NCI-H2029 (cell line): ENCODE results near the gene WIZ.
"Not testable (repeated sequence)": the region's sequence is repeated elsewhere in the genome, so short reads cannot be mapped to it uniquely, and the experiment has no call there.

Source experiments
- DNase-seq: peaks from one replicate; lab custom pipeline; 2025; lab: John Stamatoyannopoulos, UW

Gene WIZ

GRCh38 chr19:15428956-15429824 lies 20.6 kb downstream of the WIZ start:
- no peak for DNase-seq

GRCh38 chr19:15427991-15428471 lies 21.7 kb downstream of the WIZ start:
- no peak for DNase-seq

- DNase-seq, result no peak
These were observed 22.4 kb downstream of the WIZ start for GRCh38 chr19:15427350-15427700.

DNA sequence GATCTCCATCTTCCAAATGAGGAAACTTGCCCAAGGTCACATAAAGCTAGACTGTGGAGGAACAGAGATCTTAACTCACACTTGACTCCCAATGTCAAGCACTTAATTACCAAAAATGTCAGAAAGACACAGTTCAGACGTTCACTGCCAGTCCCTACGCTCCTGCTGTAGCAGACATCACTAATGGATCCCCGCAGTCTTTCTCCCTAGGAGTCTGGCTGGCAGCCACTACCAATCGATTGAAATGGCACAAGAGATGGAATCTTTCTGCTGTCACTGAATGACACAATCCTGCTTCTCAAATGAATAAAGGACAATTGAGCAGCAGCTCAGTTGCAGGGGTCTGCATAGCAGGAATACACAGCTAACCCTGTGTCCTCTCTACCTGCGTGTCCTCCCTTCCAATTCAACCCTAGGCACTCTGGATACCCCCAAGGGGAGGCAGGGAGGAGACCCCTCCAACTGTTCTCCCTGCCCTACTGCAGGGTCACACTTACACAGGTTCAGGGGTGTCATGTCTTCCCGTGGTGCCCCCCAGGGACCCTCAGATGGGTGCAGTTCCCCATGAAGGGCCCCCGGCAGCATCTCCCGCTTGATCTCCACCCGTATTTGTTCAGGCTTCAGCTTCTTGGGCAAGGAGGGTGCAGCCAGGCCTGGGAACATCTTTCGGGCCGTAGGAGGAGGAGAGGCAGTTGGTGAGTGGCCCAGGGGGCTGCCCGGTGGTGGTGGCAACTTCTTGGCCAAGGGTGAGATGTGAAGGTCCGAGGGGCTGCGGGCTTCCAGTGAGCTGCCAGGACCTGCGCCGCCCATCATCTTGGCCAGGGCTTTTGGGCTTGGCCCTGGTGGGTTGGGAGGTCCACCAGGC lies 23.0 kb downstream of the WIZ start:
- no peak for DNase-seq

DNA sequence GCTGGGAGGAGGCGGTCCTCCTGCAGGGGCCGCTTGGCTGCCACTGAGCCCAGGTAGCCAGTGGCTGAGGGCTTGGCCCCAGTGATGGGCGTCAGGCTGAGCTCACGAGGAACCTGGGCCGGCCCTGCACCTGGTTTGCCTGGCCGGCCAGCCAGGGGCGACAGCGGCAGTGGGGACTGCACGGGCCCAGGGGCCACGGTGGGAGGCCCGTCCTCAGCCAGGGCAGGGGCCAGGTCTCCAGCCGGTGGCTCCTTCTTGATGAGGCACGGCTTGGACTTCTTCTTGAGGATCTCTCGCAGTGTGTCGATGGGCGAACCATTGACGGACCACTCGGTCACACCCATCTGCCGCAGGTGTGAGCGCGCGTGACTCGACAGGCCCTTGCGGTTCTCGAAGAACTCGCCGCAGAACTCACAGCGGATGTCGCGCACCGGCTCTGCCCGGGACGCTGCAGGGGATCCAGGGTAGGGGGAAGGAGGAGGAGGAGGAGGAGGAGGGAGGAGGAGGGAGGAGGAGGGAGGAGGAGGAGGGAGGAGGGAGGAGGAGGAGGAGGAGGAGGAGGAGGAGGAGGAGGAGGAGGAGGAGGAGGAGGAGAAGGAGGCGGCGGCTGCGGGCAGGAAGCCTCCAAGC lies 24.3 kb downstream of the WIZ start:
- DNase-seq, result no peak

DNA sequence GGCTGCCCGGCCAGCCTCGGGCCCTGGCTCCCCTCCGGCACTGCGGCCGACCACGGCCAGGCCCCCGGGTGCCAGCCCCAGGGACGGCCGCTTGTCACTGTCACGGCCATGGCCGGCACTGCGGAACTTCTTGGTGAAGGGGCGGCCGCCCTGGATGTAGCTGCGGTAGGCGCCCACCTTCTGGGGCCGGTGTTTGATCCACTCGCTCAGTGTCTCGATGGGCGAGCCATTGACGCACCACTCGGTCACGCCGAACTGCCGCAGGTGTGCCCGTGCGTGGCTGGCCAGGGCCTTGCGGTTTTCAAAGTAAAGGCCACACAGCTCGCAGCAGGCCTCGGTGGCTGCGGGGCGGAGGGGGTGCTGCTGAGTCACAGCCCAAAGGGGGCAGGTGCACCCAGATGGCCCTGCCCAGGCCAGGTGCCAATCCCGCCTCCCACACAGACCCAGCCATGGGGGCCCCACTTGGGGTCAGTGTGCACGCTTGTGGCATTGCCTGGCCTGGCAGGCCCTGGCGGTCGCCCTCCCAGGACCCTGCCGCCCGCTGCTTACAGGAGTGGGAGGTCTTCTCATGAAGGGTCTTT lies 25.0 kb downstream of the WIZ start:
- DNase-seq, result no peak

- no peak for DNase-seq
These were observed 25.6 kb downstream of the WIZ start for GRCh38 chr19:15424121-15424520.

- no peak for DNase-seq
These were observed 26.6 kb downstream of the WIZ start for GRCh38 chr19:15423130-15423529.

- DNase-seq, result no peak
These were observed 27.3 kb downstream of the WIZ start for GRCh38 chr19:15422296-15423075.

DNA sequence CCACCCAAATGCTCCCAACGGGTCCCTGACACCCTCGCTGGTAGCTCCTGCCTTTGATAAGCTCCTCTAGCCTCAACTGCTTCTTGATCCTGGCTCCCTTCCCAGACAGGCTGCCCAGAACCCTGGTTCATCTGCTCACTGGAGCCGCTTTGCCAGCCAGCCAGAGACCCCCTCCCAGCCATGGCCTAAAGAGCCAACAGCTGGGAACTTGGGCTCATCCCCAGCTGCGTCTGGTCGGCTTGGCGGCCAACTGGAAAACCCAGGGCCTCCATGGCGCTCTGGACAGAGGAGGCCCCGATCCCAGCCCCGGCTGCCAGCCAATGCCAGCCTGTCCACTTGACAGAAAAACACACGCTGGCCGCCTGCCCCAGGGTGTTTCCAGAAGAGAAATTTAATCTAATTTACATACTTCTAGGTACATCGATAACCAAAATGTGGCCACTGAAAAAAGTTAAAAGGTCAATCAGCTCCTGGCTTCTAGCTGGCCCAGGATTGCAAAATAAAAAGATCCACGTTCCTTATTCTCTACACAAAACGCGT lies 28.0 kb downstream of the WIZ start:
- DNase-seq, result peak; percentile 83

- no peak for DNase-seq
These were observed 28.5 kb downstream of the WIZ start for GRCh38 chr19:15421136-15421695.

DNA sequence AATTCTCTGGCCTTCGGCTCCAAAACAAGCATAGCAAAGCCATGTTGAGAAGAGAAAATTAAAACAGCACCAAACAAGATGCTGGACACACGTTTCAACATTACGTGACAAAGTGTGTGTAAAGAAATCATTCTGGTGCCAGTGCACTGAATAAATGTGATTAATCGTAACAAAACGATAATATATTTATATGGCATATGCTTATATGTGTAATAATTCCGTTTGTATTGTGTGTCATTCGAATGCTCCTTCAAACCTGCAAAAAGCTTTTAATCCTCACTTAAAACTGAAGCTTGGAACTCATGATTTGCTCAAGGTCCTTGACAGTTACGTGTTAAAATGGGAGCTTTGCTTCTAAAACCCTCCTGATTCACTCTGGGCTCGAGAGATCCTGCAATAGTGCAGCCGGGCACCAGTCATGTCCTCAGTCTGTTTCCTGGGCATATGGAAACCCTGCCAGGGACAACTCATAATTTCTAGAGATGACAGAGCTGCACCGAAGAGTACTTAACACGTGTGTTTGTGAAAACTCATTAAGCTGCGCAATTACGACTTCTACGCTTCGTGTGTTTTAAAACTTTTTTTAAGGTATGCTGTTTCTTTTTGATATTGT lies 30.2 kb downstream of the WIZ start:
- DNase-seq, result peak; percentile 17

DNA sequence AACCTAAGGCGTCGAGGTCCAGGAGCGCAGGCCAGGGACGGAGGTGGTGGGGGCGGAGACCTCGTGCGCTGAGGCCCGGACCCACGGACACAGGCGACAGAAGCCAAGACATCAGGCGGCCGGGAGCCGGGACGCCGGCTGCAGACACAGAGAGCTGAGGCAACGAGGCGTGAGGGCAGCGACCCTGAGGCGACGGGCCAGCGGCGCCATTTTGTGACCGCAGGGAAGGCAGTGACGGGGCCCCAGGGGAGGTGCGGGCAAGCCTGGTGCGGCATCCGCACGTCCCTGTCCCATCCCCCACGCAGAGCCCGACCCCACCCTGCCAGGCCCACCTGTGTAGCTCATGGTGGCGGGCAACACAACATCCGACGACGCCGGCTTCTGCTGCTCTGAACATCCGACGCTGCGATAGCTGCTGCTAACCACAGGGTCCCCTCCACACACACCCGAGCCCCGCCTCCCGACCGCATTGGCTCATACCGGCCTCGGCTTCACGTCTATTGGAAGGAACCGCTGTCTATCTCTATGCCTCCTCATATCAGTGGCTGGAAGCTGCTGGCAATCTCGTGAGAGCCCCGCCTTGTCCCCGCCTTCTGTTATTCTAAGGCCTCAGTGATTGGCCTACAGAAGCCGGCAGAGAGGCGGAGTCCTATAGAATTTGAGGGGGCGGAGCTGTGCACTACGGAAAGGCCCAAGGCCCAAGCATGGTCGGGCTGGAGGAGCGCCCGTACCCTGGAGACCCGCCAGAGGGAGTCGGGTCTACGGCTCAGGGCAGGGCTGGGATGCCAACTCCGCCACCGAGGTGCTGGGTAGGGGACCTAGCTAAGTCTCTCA lies 31.0 kb downstream of the WIZ start, which contains the start of gene AKAP8L:
Gene AKAP8L (minus strand): TSS at position 410 of the 834 bp plus-strand sequence. CDS start 65 bp downstream, at position 345.
- DNase-seq, result peak; percentile 99

GRCh38 chr19:15418231-15418578 lies 31.6 kb downstream of the WIZ start:
- no peak for DNase-seq

DNA sequence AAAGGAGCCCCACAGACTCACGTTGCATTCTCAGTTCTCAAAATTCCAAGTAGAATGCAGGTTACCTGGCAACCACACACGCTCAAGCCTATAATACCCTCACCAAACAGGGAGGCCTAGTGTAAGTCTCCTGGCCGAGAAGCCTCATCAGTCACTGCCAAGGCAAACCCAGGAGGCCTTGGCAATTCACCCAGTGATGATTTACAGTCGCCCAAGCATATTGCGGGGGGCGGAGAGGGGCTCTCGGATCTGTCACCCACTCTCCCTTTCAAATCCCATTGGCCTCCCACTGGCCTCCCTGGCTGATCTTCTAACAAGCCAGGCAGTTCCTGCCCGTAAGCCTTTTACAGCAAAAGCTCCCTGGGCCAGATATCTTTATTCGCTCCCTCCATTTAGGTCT lies 32.1 kb downstream of the WIZ start:
- DNase-seq, result no peak

DNA sequence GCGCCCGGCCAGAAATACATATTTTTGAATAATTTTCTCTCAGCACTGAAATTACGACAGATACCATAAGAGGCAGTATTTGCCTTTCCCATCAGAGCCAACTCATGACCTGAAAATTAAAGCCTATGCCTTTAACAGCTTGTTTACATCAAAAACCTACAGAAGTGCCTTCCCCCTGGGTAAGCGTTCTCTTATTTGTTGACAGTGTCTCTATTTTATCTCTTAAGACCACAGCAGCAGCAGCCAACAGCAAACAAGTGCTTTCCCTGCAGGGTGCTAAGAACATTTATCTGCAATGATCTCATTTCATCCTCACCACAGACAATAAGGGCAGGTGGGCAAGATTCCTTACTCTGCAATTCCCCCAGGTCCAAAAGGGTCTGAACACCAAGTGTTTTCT lies 36.9 kb downstream of the WIZ start:
- peak; percentile 66 for DNase-seq

DNA sequence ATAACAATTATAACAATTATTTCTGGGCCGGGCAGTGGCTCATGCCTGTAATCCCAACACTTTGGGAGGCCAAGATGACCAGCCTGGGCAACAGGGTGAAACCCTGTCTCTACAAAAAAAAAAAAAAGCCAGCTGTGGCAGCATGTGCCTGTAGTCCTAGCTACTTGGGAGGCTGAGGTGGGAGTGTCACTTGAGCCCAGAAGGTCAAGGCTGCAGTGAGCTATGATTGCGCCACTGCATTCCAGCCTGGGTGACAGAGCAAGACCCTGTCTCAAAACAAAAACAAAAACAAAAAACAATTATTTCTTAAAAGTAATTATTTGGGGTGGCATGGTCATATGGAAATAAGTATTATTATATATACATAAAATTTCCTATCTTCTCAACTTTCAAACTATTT lies 38.4 kb downstream of the WIZ start:
- DNase-seq, result not testable (repeated sequence)

GRCh38 chr19:15404780-15405211 lies 45.0 kb downstream of the WIZ start:
- no peak for DNase-seq

GRCh38 chr19:15404097-15404779 lies 45.5 kb downstream of the WIZ start:
- DNase-seq, result no peak
